Measurements from ENCODE around the gene NBAS. TPM values are rescaled to one million over a fixed set of nuclear protein-coding genes. Genes with fewer than 3 reads are reported as not detected.

NBAS gene
- total and polyA plus RNA-seq, 9 of the 15 experiments (the other 6 are each of a cell fraction or from before 2014, with no cell fraction given): 15.3 to 94.4 (median 69.9) TPM

DNA sequence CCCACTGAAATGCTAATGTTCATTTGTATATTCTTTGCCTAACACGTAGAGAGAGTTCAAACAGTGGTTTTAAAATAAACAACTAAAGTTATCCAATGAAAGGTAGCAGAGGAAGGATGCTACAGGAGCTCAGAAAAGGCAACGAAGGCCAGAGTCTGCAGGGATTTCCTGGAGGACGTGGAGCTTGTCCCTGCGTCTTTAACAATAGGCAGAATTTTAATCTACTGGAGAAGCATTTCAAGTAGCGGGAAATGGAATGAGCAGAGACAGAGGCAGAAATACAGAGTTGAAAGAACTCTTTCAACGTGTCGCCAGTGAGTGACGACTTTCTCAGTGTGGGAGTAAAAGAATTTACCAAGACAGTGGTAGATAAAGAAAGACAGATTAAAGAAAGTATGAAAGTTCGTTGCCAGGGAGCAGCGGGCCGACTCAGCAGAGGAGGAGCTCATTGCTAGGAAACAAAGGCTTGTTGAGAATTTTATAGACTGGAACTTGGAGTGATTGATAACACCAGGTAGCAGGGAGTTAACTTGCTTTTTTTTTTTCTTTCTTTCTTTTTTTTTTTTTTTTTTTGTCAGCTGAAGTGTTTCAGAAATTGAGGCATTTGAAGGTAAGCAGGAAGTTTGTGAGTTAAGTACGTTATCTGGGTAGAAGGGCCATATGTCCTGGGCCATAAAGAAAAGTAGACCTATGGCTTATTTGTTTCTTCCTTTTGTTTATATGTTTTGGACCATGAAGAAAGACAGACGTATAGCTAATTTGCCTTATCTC lies 625 bp upstream of the NBAS start (continued):
- TF ChIP-seq E2F8 (IDR thresholded peaks at IDR 0.05; ENCODE audit: low read depth, partially characterized antibody): peak; percentile 49
- no peak; the same call in none of the 2 replicates for TF ChIP-seq MEF2D (tag; conservative IDR thresholded peaks at IDR 0.05; ENCODE audit: low read depth)
- 0 out of 2 replicates have a peak, but pooled peaks have one; percentile 29 for TF ChIP-seq ELF1 (tag; IDR thresholded peaks at IDR 0.05)
- TF ChIP-seq ARID4B (CRISPR knock-in tag; IDR thresholded peaks at IDR 0.05): peak; percentile 58; the same call in 1 of the 2 replicates
- TF ChIP-seq RNF2 (IDR thresholded peaks at IDR 0.05): peak; percentile 53
- peak; percentile 72 for TF ChIP-seq LEF1 (IDR thresholded peaks at IDR 0.05)
- peak; percentile 37; the same call in 1 of the 2 replicates for TF ChIP-seq BCOR (IDR thresholded peaks at IDR 0.05)
- peak; percentile 55; the same call in 1 of the 2 replicates for TF ChIP-seq POLR2H (tag; IDR thresholded peaks at IDR 0.05; ENCODE audit: low read depth)
- TF ChIP-seq GTF2E2 (tag; IDR thresholded peaks at IDR 0.05): peak; percentile 34; the same call in 1 of the 2 replicates
- TF ChIP-seq STAG1 (CRISPR knock-in tag; IDR thresholded peaks at IDR 0.05; ENCODE audit: borderline replicate concordance): no peak
- TF ChIP-seq ZNF316 (IDR thresholded peaks at IDR 0.05): peak; percentile 22; the same call in 1 of the 2 replicates
- TF ChIP-seq UBTF (IDR thresholded peaks at IDR 0.05; ENCODE audit: borderline replicate concordance in 1 of 2, low read depth in 2 of 2, low read length in 2 of 2): peak in 1 of 2 experiments; percentile 27; a peak in 1 of 4 replicates
- no peak for TF ChIP-seq NR2C2 (CRISPR knock-in tag; IDR thresholded peaks at IDR 0.05)
- TF ChIP-seq NR2C2 (tag; IDR thresholded peaks at IDR 0.05): peak; percentile 12; the same call in 1 of the 2 replicates

All from K562 (cell line).